SKM-1 (cell line): Measurements from ENCODE around the gene PRG3.
"Not testable (repeated sequence)": the region's sequence is repeated elsewhere in the genome, so short reads cannot be mapped to it uniquely, and the experiment has no call there.

ENCODE experiments used
- DNase-seq: peaks from one replicate; lab custom pipeline; 2025; ENCODE audit not compliant: unreplicated experiment; lab: John Stamatoyannopoulos, UW

Gene PRG3

DNA sequence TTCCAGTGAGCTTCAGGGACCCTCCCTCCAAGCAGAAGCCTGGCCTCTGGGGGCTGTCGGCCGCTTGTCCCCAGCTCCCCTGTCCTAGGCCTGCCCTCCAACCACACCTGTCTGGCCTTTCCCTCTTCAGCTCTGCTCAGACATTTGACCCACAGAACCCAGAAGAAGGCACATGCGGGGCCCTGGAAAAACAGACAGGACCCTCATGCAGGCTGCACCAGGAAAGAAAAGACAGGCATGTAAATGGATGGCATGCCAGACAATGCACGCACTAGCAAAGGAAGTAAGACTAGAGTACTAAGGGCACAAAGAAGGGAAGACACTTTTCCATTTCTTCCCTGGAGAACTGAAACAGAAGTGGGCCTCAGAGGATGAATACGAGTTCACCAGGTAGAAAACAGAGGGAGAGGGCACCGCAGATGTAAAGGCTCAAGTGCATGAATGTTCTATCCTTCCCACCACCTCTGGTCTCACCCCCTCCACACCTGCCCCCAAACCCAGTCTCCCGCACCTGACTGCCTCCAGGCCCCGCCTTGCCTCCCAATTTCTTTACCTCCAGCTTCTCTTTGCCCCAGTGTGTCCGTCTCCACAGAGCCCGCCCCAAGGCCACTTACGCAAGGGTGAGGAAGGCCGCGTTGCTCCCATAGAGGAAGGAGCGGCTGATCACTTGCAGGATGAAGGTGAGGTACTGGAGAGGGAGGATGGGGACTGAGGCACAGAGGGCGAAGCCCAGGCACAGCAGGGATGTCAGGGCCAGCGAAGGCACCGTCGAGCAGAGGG is 28.6 kb upstream of the PRG3 start:
- no peak for DNase-seq

DNA sequence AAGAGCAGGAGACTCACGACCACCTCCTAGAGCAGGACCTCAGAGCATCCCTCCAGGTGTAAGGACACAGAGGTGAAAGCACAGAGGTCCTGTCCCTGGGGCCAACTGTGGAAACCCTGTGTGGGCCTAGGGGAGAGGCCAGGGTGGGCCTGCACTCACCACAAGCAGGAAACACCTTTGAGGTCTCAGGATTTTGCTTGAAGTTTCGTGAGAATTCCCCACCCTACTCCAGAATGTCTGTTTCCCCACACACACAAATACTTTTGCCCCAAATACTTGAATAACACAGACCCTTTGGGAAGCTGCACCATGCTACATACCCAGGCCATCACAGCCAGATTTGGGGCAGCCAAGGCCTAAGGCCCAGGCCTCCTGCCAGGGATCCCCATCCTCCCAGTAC is 27.8 kb upstream of the PRG3 start:
- DNase-seq, result no peak

- DNase-seq, result no peak
These were observed 27.1 kb upstream of the PRG3 start for GRCh38 chr11:57407941-57408475.

DNA sequence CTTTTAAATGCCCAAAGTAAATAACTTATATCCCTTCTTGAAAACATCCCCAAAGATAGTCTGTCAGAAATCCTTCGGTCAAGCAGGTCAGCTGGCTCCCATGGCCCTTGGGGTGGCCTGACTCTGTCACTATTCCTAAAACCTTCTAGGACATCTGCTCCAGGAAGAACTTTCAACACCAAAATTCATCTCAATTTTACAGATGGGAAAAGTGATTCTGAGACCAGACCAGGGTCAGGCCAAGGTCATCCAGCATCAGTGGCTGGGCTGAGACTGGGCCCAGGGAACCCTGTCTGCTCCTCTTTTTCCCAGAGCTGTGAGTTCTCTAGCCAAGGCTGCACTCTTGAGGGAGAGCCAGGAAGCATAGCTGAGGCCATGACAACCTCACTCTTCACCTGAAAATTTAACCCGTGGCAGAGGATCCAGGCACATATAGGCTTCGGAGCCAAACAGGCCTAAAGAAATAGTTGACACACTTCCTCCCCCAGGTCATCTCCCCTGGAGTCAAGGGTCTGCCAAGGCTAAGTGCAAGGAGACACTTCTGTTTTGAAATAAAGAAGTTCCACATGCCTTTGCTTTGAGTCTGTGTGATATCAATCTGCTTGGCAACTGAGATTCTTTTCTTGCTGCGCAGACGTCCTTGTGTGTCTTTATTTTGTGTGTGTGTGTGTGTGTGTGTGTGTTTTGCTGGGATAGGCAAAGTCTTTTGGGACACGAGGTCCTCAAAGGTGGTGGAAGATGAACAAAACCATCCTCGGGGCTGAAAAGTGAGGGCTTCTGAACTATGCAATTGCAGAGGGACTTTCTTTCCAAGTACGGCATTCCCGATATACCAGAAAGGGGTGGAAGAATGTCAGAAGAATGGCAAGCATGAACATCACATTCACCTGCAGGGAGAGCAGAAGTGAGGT is 26.3 kb upstream of the PRG3 start:
- no peak for DNase-seq

GRCh38 chr11:57406337-57406904 is 25.5 kb upstream of the PRG3 start:
- DNase-seq, result peak; percentile 24

DNA sequence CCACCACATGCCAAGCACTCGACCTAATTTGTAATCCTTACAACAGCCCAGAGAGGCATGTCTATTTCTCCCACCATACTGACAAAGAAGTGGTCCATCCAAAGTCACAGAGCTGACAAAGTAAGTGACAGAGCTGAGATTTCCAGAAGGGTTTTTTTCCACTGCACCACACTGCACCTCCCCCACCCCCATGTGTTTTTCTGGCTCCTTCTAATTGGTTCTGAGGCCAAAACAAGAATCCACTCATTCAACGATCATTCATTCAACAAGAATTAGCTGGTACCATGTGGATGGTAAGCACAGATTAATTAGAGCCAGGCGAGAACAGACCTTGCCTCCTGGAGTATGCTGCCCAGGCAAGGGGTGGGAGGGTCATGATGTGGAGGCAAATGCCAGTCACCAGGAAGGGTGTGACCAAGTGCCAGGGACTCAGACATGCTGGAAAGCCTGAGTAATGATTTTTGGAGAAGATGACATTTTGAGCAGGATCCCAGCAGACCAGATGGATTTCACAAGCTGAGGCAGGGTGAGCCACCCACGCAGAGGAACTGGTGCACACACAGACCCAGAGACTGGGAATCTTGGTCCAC is 24.4 kb upstream of the PRG3 start:
- no peak for DNase-seq

DNA sequence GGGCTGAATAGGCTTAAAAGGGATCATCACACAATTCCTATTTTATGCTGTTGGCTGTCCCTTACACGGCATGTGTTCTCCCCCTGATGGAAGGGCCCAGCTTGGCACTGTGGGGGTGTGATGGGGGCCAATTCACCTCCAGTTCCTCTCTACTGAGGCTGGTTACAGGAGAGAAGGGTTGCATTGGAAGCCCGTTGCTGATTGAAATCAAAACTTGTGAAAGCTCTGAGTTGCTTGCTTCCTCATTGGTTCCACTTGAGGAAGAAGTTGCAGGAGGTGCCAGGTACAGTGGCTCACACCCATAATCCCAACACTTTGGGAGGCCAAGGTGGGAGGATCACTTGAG is 22.8 kb upstream of the PRG3 start:
- DNase-seq, result peak; percentile 31

DNA sequence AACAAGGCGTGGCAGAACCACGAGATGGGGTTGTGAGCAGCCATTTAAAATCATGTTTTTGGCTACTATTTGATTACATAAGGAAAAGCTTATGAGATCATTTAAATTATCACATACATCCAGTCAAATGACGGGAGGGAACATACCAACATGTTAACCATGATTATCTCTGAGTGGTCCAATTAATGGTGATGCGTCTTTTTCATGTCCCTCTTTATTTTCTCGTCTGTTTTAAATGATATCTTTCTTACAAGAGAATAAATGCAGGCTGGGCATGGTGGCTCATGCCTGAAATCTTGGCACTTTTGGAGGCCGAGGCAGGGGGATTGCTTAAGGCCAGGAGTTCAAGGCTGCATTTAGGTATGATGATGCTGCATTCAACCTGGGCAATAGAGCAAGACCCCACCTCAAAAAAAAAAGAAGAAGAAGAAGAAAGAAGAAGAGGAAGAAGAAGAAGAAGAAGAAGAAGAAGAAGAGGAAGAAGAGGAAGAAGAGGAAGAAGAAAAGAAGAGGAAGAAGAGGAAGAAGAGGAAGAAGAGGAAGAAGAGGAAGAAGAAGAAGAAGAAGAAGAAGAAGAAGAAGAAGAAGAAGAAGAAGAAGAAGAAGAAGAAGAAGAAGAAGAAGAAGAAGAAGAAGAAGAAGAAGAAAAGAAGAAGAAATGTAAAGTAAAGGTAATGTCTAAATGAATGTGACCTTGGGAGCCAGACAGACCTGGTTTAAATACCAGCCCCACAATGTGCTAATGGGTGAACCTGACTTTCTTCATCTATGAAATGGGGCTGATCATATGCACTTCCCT is 22.3 kb upstream of the PRG3 start:
- not testable (repeated sequence) for DNase-seq

DNA sequence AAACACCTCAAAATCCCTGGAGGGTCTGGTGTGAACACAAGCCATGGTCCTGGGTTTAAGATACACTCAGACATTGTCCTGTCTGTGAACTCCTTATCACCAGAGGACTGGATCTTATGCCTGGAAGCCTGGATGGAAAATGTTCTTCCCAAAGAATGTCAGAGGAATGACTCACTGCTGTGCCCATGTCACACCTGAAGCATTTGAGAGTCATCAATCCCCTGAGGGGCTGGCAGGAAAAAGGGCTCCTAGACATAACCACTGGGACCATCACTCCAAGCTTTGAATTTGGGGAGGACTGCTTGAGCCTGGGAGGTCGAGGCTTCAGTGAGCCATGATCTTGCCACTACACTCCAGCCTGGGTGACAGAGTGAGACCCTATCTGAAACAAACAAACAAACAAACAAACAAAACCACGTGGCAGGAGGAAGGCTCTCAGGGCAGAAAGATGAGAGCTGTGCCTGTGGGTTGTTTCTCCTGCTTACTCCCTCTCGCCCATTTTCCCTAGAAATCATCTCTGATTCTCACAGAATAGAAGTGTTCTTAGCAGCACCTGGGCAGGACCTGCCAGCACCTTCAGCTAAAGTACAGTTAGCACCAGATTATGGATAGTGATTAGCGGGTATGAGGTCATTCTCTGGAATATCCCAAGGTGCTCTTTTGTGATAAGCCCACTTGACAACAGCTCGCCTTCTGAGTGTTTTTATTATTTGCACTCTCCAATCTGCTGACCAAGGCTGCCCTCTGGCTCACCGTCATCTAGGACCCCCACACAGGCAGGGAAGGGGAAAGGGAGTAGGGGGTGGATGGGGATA is 21.4 kb upstream of the PRG3 start:
- DNase-seq, result no peak

DNA sequence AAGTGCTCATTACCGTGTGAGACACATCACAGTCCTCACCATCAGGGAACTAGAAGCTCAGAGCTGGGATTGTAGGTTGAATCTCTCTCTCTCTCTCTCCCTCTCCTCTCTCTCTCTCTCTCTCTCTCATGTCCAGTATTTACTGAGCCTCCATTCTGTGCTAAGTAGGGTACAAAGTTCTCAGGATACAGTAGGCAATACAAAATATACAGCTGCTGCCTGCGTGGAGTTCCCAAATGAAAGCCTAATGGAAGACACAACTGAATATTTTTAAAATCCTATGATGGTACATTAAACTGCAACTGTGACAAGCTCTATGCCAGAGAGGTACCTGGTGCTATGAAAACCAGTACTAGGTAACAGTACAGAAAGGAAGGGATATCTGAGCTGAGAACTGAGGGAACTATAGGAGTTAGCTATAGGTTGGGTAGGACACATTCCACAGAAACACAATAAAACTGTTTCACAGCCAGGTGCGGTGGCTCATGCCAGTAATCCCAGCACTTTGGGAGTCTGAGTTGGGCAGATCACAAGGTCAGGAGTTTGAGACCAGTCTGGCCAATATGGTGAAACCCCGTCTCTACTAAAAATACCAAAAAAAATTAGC is 19.1 kb upstream of the PRG3 start:
- no peak for DNase-seq

- DNase-seq, result no peak
These were observed 18.3 kb upstream of the PRG3 start for GRCh38 chr11:57399221-57399620.

DNA sequence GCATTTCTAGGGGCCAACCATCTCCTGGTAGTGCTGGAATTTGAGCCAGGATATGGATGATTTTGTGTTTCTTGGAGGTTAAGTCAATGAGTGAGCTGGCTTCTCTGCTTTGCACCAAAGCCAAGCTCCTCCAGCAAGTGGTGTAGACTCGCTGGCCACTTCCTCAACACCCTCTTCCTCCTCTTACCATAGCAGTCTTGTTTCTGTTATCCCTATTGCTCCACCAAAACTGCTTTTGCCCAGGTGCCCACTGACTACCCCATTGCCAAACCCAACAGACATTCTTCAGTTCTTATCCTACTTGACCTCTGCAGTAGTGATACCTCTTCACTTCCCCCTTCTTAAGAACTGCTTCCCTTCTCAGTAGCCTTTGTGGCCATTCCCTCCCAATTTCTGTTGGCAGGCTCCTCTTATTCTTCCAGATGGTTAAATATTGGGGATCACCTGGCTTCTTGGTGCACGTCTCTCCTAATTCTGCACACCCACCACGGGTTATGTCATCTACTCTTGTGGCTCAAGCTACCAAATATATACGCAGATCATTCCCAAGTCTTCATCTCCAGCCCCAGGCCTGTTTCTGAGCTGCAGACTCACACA is 16.5 kb upstream of the PRG3 start:
- DNase-seq, result peak; percentile 89

GRCh38 chr11:57396744-57397143 is 15.8 kb upstream of the PRG3 start:
- no peak for DNase-seq

GRCh38 chr11:57395905-57396623 is 15.1 kb upstream of the PRG3 start:
- DNase-seq, result no peak

DNA sequence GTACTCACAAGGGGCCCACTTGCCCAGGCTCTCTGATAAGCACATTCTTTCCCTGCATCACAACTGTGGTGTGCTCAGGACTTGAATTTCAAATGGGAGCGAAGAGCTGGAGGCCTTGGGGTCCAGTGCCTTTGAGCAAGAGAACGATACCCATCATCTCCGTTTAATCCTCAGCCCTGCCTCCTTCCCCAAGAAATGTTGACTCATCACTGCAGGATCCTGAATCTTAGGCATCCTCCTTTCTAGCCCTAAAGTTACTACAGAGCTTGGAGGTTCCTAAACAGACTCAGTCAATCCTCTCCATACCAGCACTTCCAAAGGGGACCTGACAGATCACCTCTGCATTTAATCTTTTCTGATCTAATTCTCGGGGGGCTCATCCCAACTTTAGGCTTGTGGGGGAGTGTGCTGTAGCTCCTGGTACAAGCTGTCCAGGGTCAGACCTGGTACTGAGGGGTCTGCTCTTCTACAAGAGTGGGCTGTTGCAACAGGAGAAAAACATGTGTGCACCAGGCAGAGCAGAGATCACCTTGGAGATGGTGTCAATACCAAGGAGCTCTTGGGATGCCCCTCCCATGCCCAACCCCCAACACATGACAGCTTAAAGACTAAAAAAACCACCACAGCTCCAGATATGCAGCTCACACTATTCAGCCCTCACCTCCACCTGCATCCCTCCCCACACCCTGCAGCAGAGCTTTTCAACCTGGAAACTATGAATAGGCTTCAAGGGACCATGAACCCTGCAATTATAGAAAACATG is 13.4 kb upstream of the PRG3 start:
- DNase-seq, result no peak

DNA sequence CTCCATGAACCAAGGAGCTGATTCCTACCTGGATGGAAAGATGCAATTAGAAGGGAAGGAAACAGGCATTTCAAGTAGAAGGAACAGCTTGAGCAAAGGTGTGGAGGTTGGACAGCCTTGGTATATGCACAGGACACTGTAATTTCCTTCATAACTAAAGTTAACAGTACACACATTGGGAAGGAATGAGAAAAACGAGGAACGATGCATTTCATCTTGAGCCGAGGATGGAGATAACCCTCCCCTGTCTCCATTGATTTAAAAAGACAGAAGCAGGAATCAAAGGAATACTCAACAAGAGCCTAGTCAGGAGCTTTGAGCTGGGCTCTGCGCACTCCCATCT is 11.8 kb upstream of the PRG3 start:
- DNase-seq, result no peak

DNA sequence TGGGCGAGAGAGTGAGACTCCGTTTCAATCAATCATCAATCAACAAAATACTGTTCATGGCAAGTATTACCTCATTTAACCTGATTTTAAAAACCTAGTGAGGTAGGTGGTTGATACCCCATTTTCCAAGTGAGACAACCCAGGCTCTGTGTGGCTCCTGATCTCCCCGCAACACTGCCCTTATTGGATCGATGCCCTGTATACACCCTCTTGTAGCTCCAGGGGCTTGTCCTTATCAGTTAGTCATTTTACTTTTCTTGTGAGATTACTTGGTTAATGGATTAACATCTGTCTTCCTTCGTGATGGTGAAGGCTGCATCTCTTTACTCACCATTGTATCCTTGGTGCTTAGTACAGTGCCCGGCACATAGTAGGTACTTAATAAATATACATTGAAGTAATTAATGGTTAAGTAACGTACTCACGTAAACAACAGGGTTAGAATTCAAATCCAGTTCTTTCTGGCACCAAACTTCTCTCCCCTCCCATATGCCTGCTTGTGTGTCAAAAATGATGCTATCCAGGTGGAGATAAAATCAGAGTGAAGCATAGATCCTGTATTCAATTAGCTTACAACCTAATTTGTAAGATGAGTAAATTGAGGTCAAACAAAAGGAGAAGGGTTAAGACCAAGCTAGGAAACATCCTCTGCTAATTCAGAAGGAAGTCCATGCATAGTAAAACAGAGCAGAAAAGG is 11.3 kb upstream of the PRG3 start:
- no peak for DNase-seq
